Spinal cord (tissue), 10 donors: ENCODE data around the gene EDEM2. TPM values are rescaled to one million over a fixed set of nuclear protein-coding genes. Genes with fewer than 3 reads are reported as not detected.
"Not testable (repeated sequence)": the region's sequence is repeated elsewhere in the genome, so short reads cannot be mapped to it uniquely, and the experiment has no call there.

Source experiments
- DNase-seq, 6 donors: peaks; one replicate each; pipeline versions ENCODE4 v3.0.0 to v3.0.0-alpha.2; 2013 to 2015; ENCODE audit warnings: low spot score in 6 of 6, low read depth in 4 of 6
- H3K27ac ChIP-seq: one replicate; pipeline ENCODE4 v1.5.1; 2013; ENCODE audit warnings: low read depth, low read length, control low read depth
- H3K27me3 ChIP-seq: one replicate; pipeline ENCODE4 v1.6.1; 2013; ENCODE audit warnings: low read length; ENCODE audit not compliant: control insufficient read depth, insufficient read depth
- H3K36me3 ChIP-seq: one replicate; pipeline ENCODE4 v1.6.1; 2013; ENCODE audit warnings: low read length; ENCODE audit not compliant: control insufficient read depth, insufficient read depth
- H3K4me1 ChIP-seq: one replicate; pipeline ENCODE4 v1.6.1; 2013; ENCODE audit warnings: low read length; ENCODE audit not compliant: control insufficient read depth, insufficient read depth
- H3K4me3 ChIP-seq: one replicate; pipeline ENCODE4 v1.5.1; 2013; ENCODE audit warnings: low read depth, low read length, control low read depth
- H3K9me3 ChIP-seq: one replicate; pipeline ENCODE4 v1.6.1; 2013; ENCODE audit warnings: low read length; ENCODE audit not compliant: control insufficient read depth, insufficient read depth
- WGBS: methylation state at CpG from one replicate; pipeline ENCODE4 v1.1.5; 2013; ENCODE audit warnings: missing lambda C conversion rate; ENCODE audit not compliant: insufficient coverage; 5-methylcytosine and 5-hydroxymethylcytosine counted together
- polyA plus RNA-seq, 2 donors: library from polyadenylated mRNA; unstranded; fragments of 120-200 nt; gene quantifications; one replicate each; pipeline ENCODE4 v1.2.1, GENCODE V29; 2013; ENCODE audit not compliant: insufficient read length in 2 of 2
- total RNA-seq, 2 donors: library from RNA; depleted of rRNA in 1 of 2; stranded (reverse); fragments of 120-200 nt in 1 of 2; fragments of >200 nt in 1 of 2; gene quantifications; one replicate each; pipeline versions ENCODE4 v1.2.3 to v1.2.4, GENCODE V29; 2013 to 2014
- donor health status: healthy.

The EDEM2 gene
- total and polyA plus RNA-seq, 4 donors = 11.6 to 17.4 (median 15.3) TPM

DNA sequence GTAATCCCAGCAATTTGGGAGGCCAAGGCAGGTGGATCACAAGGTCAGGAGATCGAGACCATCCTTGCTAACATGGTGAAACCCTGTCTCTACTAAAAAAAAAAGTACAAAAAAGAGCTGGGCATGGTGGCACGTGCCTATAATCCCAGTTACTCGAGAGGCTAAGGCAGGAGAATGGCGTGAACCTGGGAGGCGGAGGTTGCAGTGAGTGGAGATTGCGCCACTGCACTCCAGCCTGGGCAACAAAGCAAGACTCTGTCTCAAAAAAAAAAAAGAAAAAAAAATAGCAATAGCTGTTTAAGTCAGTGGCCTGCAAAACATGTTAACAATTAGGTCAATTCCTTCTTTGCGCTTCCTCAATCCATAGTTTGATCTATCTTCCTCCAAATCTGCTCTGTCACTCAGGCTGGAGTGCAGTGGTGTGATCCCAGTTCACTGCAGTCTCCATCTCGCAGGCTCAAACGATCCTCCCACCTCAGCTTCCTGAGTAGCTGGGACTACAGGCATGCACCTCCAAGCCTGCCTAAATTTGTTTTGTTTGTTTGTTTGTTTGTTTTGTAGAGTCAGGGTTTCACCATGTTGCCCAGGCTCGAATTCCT, 39.7 kb upstream of the EDEM2 start:
- H3K27ac ChIP-seq, H3K9me3 ChIP-seq, DNase-seq, H3K4me3 ChIP-seq, H3K4me1 ChIP-seq, H3K27me3 ChIP-seq, H3K36me3 ChIP-seq: not testable (repeated sequence)
- 89% methylated on average over 9 of the region's 10 CpGs for WGBS

GRCh38 chr20:35181731-35182130, 34.6 kb upstream of the EDEM2 start:
- DNase-seq = no peak
- Histone ChIP-seq H3K27me3 (no peaks in the 10 kb centered on the region), H3K4me1 (no peaks in the 10 kb centered on the region), H3K4me3 (no peak overlapping the region), H3K27ac (no peak overlapping the region), H3K9me3 (no peaks in the 10 kb centered on the region), H3K36me3 (no peaks in the 10 kb centered on the region)

DNA sequence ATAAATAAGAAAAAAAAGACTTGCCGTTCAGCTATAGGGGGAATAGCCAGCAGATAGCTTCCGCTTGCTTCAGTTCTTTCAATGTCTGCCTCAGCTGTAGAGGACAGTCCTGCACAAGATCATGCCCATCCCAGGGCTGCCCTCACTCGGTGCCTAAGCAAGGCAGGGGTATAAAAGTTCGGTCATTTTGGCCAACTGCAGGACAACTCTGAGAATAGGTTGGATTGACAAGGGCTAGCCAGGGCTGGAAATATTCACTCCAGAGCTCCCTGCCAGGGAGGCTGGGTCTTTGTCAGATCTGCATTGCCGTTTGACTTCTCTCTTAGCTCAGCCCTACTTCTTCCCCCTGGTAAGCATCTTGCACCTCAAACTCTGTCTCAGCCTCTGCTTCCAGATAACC, 33.1 kb upstream of the EDEM2 start:
- 89% methylated on average over 4 of the region's 5 CpGs for WGBS
- no peak for DNase-seq

DNA sequence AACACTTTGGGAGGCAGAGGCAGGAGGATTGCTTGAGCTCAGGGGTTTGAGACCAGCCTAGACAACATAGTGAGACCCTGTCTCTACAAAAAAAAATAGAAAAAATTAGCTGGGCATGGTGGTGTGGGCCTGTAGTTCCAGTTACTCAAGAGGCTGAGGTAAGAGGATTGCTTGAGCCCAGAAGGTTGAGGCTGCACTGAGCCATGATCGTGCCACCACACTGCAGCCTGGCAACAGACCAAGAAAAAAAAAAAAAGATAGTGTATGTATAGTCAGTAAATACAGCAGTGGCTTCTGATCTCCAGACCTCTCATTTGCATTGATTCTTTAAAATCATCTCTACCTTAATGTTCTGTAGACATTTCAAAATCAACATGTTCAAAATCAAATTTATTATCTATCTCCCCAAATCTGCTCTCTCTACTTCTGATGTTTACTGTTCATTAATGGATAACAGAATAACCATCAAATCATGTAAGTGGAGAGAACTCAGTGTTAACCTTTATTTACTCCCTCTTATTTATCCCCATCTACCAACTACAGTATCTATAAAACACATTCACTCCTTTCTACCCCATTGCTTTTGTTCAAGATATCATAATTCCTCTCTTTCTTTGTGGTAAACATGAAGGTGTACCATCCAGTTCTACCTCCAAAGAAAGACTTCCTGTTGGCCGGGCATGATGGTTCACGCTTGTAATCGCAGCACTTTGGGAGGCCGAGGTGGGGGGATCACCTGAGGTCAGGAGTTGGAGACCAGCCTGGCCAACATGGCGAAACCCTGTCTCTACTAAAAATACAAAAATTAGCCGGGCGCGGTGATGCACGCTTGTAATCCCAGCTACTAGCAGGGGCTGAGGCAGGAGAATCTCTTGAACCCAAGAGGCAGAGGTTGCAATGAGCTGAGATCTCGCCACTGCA, 32.4 kb upstream of the EDEM2 start:
- no peaks in the 10 kb centered on the region for H3K27me3 ChIP-seq
- WGBS = 87% methylated on average over 9 of the region's 11 CpGs
- no peaks in the 10 kb centered on the region for H3K9me3 ChIP-seq
- H3K36me3 ChIP-seq = peaks cover 4% of the 10 kb centered on the region
- DNase-seq = no peak
- no peak overlapping the region for H3K27ac ChIP-seq
- H3K4me1 ChIP-seq = peaks cover 6% of the 10 kb centered on the region
- no peak overlapping the region for H3K4me3 ChIP-seq

More for the DNA sequence above, 33.1 kb upstream of the EDEM2 start:
- no peak overlapping the region for H3K27ac ChIP-seq
- no peaks in the 10 kb centered on the region for H3K4me1 ChIP-seq
- H3K36me3 ChIP-seq = peaks cover 4% of the 10 kb centered on the region
- no peaks in the 10 kb centered on the region for H3K9me3 ChIP-seq
- H3K4me3 ChIP-seq = no peak overlapping the region
- H3K27me3 ChIP-seq = no peaks in the 10 kb centered on the region

DNA sequence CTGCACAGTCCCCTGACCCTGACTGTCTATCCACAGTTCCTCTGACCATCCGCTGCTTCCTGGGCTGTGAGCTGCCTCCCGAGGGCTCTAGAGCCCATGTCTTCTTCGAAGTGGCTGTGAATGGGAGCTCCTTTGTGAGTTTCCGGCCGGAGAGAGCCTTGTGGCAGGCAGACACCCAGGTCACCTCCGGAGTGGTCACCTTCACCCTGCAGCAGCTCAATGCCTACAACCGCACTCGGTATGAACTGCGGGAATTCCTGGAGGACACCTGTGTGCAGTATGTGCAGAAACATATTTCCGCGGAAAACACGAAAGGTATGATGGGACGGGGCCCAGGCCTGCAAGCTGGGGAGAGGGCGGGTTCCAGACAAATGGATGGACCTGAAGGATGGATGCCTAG, 29.0 kb upstream of the EDEM2 start:
- Histone ChIP-seq H3K4me1 (peaks cover 15% of the 10 kb centered on the region), H3K9me3 (no peaks in the 10 kb centered on the region), H3K27me3 (peaks cover 3% of the 10 kb centered on the region), H3K4me3 (no peak overlapping the region), H3K27ac (no peak overlapping the region), H3K36me3 (peaks cover 4% of the 10 kb centered on the region)
- DNase-seq = no peak
- WGBS = 96% methylated on average over 13 of the region's 14 CpGs

- Histone ChIP-seq H3K36me3 (peaks cover 4% of the 10 kb centered on the region), H3K9me3 (no peaks in the 10 kb centered on the region), H3K4me3 (no peak overlapping the region), H3K4me1 (peaks cover 15% of the 10 kb centered on the region), H3K27me3 (peaks cover 3% of the 10 kb centered on the region), H3K27ac (no peak overlapping the region)
- peak in 2 of 6 donors; percentile 24 to 54 for DNase-seq
- WGBS = 42% methylated on average over 37 of the region's 49 CpGs
Measured at GRCh38 chr20:35174458-35175216, 27.5 kb upstream of the EDEM2 start.

GRCh38 chr20:35173576-35174192, 26.5 kb upstream of the EDEM2 start:
- Histone ChIP-seq H3K4me1 (peaks cover 15% of the 10 kb centered on the region), H3K4me3 (no peak overlapping the region), H3K9me3 (no peaks in the 10 kb centered on the region), H3K36me3 (peaks cover 4% of the 10 kb centered on the region), H3K27me3 (peaks cover 3% of the 10 kb centered on the region), H3K27ac (no peak overlapping the region)
- WGBS = 86% methylated on average over 11 of the region's 12 CpGs
- DNase-seq = no peak

DNA sequence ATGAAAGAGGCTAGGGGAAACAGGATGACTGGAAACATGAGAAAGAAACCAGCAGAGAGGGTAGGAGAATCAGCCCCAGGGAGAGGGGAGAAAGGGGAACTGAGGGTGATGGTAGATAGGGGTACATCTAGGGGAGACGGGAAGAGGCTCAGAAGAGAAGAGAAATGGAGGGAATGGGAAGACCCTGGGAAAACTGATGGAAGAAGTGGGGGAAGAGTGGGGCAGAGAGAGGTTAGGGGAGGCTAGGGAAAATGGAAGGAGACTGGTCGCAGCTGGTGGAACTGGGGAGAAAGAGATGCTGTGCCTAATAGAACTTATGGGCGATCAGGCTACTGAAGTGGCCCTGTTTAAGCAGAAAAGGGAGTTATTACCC, 25.3 kb upstream of the EDEM2 start:
- peaks cover 3% of the 10 kb centered on the region for H3K27me3 ChIP-seq
- DNase-seq = no peak
- peak overlapping the region; percentile 52 for H3K27ac ChIP-seq
- H3K4me3 ChIP-seq = peak overlapping the region; percentile 38
- WGBS = 79% methylated on average over 1 of the region's 3 CpGs
- peaks cover 4% of the 10 kb centered on the region for H3K36me3 ChIP-seq
- H3K9me3 ChIP-seq = no peaks in the 10 kb centered on the region
- H3K4me1 ChIP-seq = peaks cover 15% of the 10 kb centered on the region

GRCh38 chr20:35171753-35172433, 24.8 kb upstream of the EDEM2 start, which contains the start of gene PROCR:
TSS of gene PROCR (plus strand) at chr20:35172072. CDS start at chr20:35172155, 83 bp downstream.
- peak in 2 of 6 donors; percentile 31 to 81 for DNase-seq
- Histone ChIP-seq H3K4me1 (peaks cover 15% of the 10 kb centered on the region), H3K4me3 (peak within 1 kb of the TSS; percentile 38), H3K9me3 (no peaks in the 10 kb centered on the region), H3K27me3 (peaks cover 3% of the 10 kb centered on the region), H3K27ac (peak within 1 kb of the TSS; percentile 52), H3K36me3 (peaks cover 4% of the 10 kb centered on the region)
- WGBS = 5% methylated on average over 12 of the region's 16 CpGs
